NT2/D1 (cell line): Measurements from ENCODE around the gene TMBIM6.

ENCODE experiments used
- SUZ12 ChIP-seq: IDR thresholded peaks from 2 replicates; pipeline ENCODE4 v1.6.1; 2011; ENCODE audit not compliant: insufficient read length, insufficient read depth; ENCODE audit errors: extremely low read depth
- YY1 ChIP-seq: IDR thresholded peaks from 2 replicates; pipeline ENCODE4 v1.6.1; 2011; ENCODE audit not compliant: insufficient read length, insufficient read depth
- ZNF274 ChIP-seq: IDR thresholded peaks from 2 replicates; pipeline ENCODE4 v1.6.1; 2011; ENCODE audit warnings: mild to moderate bottlenecking, low read depth, low read length

DNA sequence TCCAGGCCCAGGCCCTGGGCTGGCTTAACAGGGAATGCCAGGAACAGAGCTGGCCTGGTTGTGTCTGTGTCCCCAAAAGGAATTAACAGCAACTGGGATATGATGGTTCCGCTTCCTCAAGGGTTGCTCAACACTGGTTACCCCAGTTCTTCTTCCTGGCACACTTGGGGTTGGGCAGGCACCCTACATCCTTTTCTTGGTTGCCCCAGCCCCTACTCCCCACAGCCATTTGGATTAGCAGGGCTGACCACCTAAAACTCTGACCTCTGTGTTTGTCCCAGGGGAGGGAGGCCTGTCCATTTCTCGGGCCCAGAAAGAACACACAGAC is 56.1 kb downstream of the TMBIM6 start:
- TF ChIP-seq SUZ12 = no peak
- no peak for TF ChIP-seq YY1
- no peak for TF ChIP-seq ZNF274
